A549 treated with Hydrocortisone at 1 μM for 4 hours (cell line): ENCODE measurements around the gene CCDC110. TPM values are rescaled to one million over a fixed set of nuclear protein-coding genes. Genes with fewer than 3 reads are reported as not detected.

Source experiments
- total RNA-seq: library from RNA; stranded (reverse); fragments of 200-300 nt; extraction: Qiagen RNA extraction; gene quantifications from 5 replicates; pipeline ENCODE4 v1.2.3, GENCODE V29; 2022

Gene CCDC110
- total RNA-seq: not detected in 5 replicates

GRCh38 chr4:185471235-185472102 is at the start of gene CCDC110:
CCDC110 (minus strand) TSS chr4:185471733; CDS start chr4:185471683, 50 bp downstream.

GRCh38 chr4:185425647-185426352 is 45.7 kb downstream of the CCDC110 start, which contains the start of gene UFSP2:
UFSP2 (minus strand) TSS chr4:185425964; CDS start chr4:185425868, 96 bp downstream.

DNA sequence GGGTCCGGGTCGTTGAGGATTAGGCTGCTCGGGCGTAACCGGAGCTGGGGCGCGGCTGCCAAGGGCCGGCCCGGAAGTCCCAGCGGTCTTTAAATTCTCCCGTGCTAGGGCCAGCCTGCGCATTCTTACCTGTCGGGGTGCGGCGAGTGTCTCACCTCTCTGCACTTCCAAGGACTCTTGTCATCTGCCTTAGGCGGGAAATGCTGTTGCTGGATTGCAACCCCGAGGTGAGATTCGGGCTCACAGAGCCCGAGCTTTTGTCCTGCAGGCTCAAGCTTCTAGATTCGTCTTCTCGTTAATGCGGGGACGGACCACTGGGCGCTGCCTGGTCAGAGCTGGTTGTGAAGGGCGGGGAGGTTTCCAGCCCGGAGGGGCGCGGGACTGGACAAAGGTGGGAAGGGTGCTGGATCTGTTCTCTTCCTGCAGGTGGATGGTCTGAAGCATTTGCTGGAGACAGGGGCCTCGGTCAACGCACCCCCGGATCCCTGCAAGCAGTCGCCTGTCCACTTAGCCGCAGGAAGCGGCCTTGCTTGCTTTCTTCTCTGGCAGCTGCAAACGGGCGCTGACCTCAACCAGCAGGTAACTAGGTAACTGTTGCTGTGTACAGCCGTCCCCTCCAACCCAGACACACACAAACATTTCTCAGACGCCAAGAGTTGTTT is 74.7 kb downstream of the CCDC110 start, which contains the start of gene ANKRD37:
ANKRD37 (plus strand) TSS at position 118 of the 662 bp plus-strand sequence; CDS start at position 201, 83 bp downstream.

GRCh38 chr4:185395238-185395955 is 76.1 kb downstream of the CCDC110 start, which contains the start of gene LRP2BP:
LRP2BP (minus strand) TSS chr4:185395924; CDS start chr4:185378186, 17,738 bp downstream.

Other genes starting within 250 kb of the CCDC110 start
- gene LRP2BP, start 75.8 kb downstream of the CCDC110 start, total RNA-seq: 0.06 to 0.17 TPM (median 0.13 TPM) in 5 replicates
- gene ANKRD37, start 74.9 kb downstream of the CCDC110 start, total RNA-seq: 2.2 to 4.0 TPM (median 3.2 TPM) in 5 replicates
- gene UFSP2, start 45.8 kb downstream of the CCDC110 start, total RNA-seq: 11.0 to 14.6 TPM (median 12.7 TPM) in 5 replicates
- 0.10 to 0.54 TPM (median 0.24 TPM) in 5 replicates for gene PDLIM3, start 63.8 kb upstream of the CCDC110 start, total RNA-seq